ENCODE results near the gene VPS16.

- TF ChIP-seq CTCF (IDR thresholded peaks at IDR 0.05; ENCODE audit: insufficient read depth, low read length, poor library complexity, severe bottlenecking) (no peak), EZH2phosphoT487 (conservative IDR thresholded peaks at IDR 0.05; ENCODE audit: low read length) (no peak)
Observed at GRCh38 chr20:2888224-2888955, 47.8 kb downstream of the VPS16 start.

All from SU-DHL-6 (cell line).